Uterus (tissue), 2 donors: ENCODE data around the gene CLUH.

Experiments
- POLR2A ChIP-seq, 2 donors: fragments of 450-650 bp; IDR thresholded peaks; one replicate each; pipeline ENCODE4 v1.6.1; 2016; ENCODE audit warnings: antibody characterized with exemption in 2 of 2, mild to moderate bottlenecking in 1 of 2, moderate library complexity in 1 of 2
- TF ChIP-seq, protein P1 (sequence below), 4 experiments: fragments of 200-600 bp in 2 of 4; fragments of 450-650 bp in 2 of 4; sonication (generic) in 2 of 4; IDR thresholded peaks; one replicate each; pipeline ENCODE4 v1.5.1; 2016 to 2019; ENCODE audit warnings: antibody characterized with exemption in 4 of 4, mild to moderate bottlenecking in 2 of 4, moderate library complexity in 1 of 4

GRCh38 chr17:2700491-2701141, 10.9 kb downstream of the CLUH start:
- TF ChIP-seq POLR2A (IDR thresholded peaks at IDR 0.05), result no peak
- TF ChIP-seq, protein P1, sequence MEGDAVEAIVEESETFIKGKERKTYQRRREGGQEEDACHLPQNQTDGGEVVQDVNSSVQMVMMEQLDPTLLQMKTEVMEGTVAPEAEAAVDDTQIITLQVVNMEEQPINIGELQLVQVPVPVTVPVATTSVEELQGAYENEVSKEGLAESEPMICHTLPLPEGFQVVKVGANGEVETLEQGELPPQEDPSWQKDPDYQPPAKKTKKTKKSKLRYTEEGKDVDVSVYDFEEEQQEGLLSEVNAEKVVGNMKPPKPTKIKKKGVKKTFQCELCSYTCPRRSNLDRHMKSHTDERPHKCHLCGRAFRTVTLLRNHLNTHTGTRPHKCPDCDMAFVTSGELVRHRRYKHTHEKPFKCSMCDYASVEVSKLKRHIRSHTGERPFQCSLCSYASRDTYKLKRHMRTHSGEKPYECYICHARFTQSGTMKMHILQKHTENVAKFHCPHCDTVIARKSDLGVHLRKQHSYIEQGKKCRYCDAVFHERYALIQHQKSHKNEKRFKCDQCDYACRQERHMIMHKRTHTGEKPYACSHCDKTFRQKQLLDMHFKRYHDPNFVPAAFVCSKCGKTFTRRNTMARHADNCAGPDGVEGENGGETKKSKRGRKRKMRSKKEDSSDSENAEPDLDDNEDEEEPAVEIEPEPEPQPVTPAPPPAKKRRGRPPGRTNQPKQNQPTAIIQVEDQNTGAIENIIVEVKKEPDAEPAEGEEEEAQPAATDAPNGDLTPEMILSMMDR (IDR thresholded peaks at IDR 0.05), result no peak
